ENCODE results near the gene LYZL6.

- TF ChIP-seq JUND (IDR thresholded peaks at IDR 0.05) (no peak), CTCF (IDR thresholded peaks at IDR 0.05 in 2 of 3, conservative IDR thresholded peaks at IDR 0.05 in 1 of 3; ENCODE audit: borderline replicate concordance in 1 of 3, insufficient read depth in 1 of 3, low read depth in 2 of 3, low read length in 2 of 3) (no peak), CEBPB (IDR thresholded peaks at IDR 0.05; ENCODE audit: low read depth) (no peak), POLR2A (IDR thresholded peaks at IDR 0.05; ENCODE audit: borderline replicate concordance, extremely low read depth, insufficient read depth, insufficient read length) (no peak), MAX (IDR thresholded peaks at IDR 0.05) (no peak), ATF3 (IDR thresholded peaks at IDR 0.05) (no peak), SP1 (IDR thresholded peaks at IDR 0.05; ENCODE audit: low read depth) (no peak), YY1 (IDR thresholded peaks at IDR 0.05; ENCODE audit: extremely low read depth, insufficient replicate concordance, low read depth, low read length) (no peak), TCF7L2 (IDR thresholded peaks at IDR 0.05; ENCODE audit: borderline replicate concordance, extremely low read depth, insufficient read depth, insufficient read length) (no peak), REST (IDR thresholded peaks at IDR 0.05; ENCODE audit: low read depth) (no peak), POLR2AphosphoS5 (IDR thresholded peaks at IDR 0.05; ENCODE audit: low read depth, low read length) (no peak), EZH2phosphoT487 (IDR thresholded peaks at IDR 0.05; ENCODE audit: borderline replicate concordance) (no peak), SIN3A (IDR thresholded peaks at IDR 0.05; ENCODE audit: low read depth) (no peak), EZH2 (IDR thresholded peaks at IDR 0.05) (no peak)
Observed at GRCh38 chr17:35943537-35943936, at the start of gene LYZL6.
